ENCODE measurements around the gene ZNF831. TPM values are rescaled to one million over a fixed set of nuclear protein-coding genes. Genes with fewer than 3 reads are reported as not detected.

ZNF831 gene
- polyA plus RNA-seq, 1 donor: 0.31 TPM

DNA sequence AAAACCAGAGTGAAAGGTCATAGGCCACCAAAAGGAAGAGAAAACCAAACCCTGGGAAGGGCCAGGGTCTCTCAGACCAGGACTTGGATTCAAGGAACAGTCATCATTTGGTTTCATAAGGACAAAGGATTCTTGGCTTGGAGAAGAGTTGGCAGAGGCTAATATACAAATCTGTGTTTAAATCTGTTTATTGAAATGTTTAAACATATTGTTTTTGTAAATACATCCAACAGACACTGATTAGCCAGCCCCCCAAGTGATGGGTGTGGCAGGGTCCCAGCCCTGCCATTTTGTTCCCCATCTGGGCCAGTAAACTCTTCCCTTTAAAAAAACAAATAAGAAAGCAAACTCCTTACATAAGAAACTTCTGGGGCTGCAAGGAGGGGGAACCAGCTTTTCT is 6.1 kb upstream of the ZNF831 start:
- Histone ChIP-seq H3K9me3 (ENCODE audit: control insufficient read depth, low read depth, low read length) (no peaks in the 10 kb centered on the region), H3K36me3 (ENCODE audit: control insufficient read depth, insufficient read depth, low read length) (no peaks in the 10 kb centered on the region), H3K27me3 (ENCODE audit: control insufficient read depth, insufficient read depth, low read length) (no peaks in the 10 kb centered on the region), H3K4me3 (ENCODE audit: low read length) (no peak overlapping the region), H3K27ac (ENCODE audit: low read length) (no peak overlapping the region), H3K4me1 (ENCODE audit: control insufficient read depth, insufficient read depth, low read length) (peaks cover 2% of the 10 kb centered on the region)
- DNase-seq: no peak

DNA sequence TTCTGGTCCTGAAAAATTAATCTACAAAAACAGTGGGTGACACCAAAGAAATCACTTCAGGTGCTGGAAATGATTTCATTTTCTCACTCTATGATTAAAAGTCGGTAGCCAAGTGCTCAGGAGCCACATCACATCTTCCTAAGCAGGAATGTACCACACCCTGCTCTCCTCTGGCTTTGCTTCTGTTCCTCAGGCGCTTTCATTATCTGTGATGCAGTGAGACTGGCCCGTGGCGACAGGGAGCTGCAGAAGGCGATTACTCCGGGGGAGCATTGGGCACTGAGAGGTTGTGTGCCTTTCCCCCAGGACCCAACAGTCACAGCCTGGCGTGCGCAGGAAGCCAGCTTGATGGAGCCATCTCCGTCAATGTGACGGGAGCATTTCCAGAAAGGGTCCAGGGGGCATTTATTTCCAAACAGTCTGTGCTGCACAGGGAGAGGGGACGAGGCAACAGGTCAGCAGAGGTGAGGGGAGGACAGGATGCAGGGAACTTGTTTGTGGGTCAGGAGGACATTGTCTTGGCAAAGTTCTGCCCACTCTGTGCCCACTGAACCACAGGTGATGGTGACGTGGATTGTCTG is 5.6 kb upstream of the ZNF831 start:
- Histone ChIP-seq H3K4me3 (ENCODE audit: low read length) (no peak overlapping the region), H3K4me1 (ENCODE audit: control insufficient read depth, insufficient read depth, low read length) (peaks cover 2% of the 10 kb centered on the region), H3K9me3 (ENCODE audit: control insufficient read depth, low read depth, low read length) (no peaks in the 10 kb centered on the region), H3K27me3 (ENCODE audit: control insufficient read depth, insufficient read depth, low read length) (no peaks in the 10 kb centered on the region), H3K27ac (ENCODE audit: low read length) (no peak overlapping the region), H3K36me3 (ENCODE audit: control insufficient read depth, insufficient read depth, low read length) (no peaks in the 10 kb centered on the region)
- no peak for DNase-seq
- no CpG with 5 or more reads among the region's 12 CpGs for WGBS (ENCODE audit: insufficient coverage, low lambda C conversion rate)

DNA sequence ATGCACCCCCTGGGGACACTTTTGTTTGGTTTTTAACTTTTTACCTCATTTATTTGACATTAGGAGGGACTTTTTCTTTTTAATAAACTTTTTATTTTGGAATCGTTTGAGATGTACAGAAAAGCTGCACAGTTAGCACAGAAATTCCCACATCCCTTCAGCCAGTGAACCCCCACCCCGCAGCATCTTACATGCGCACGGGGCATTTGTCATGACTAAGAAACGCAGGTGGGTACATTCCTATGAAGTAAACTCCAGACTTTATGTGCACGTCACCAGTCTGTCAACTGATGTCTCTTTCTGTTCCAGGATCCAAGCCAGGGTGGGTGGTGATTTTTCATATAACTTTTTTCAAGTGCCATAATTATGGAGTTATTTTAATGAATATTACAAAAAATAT is 4.9 kb upstream of the ZNF831 start:
- Histone ChIP-seq H3K36me3 (ENCODE audit: control insufficient read depth, insufficient read depth, low read length) (no peaks in the 10 kb centered on the region), H3K4me1 (ENCODE audit: control insufficient read depth, insufficient read depth, low read length) (peaks cover 2% of the 10 kb centered on the region), H3K9me3 (ENCODE audit: control insufficient read depth, low read depth, low read length) (no peaks in the 10 kb centered on the region), H3K4me3 (ENCODE audit: low read length) (no peak overlapping the region), H3K27ac (ENCODE audit: low read length) (no peak overlapping the region), H3K27me3 (ENCODE audit: control insufficient read depth, insufficient read depth, low read length) (no peaks in the 10 kb centered on the region)
- no peak for DNase-seq
- 100% methylated on average over 1 of the region's 6 CpGs for WGBS (ENCODE audit: insufficient coverage, low lambda C conversion rate)

- peaks cover 2% of the 10 kb centered on the region for H3K4me1 ChIP-seq (ENCODE audit: control insufficient read depth, insufficient read depth, low read length)
- DNase-seq: no peak
- H3K4me3 ChIP-seq (ENCODE audit: low read length): no peak overlapping the region
- no peak overlapping the region for H3K27ac ChIP-seq (ENCODE audit: low read length)
- H3K36me3 ChIP-seq (ENCODE audit: control insufficient read depth, insufficient read depth, low read length): no peaks in the 10 kb centered on the region
- no peaks in the 10 kb centered on the region for H3K27me3 ChIP-seq (ENCODE audit: control insufficient read depth, insufficient read depth, low read length)
- no CpG with 5 or more reads among the region's 3 CpGs for WGBS (ENCODE audit: insufficient coverage, low lambda C conversion rate)
- no peaks in the 10 kb centered on the region for H3K9me3 ChIP-seq (ENCODE audit: control insufficient read depth, low read depth, low read length)
Observed at GRCh38 chr20:59159091-59159490, 4.5 kb upstream of the ZNF831 start.

DNA sequence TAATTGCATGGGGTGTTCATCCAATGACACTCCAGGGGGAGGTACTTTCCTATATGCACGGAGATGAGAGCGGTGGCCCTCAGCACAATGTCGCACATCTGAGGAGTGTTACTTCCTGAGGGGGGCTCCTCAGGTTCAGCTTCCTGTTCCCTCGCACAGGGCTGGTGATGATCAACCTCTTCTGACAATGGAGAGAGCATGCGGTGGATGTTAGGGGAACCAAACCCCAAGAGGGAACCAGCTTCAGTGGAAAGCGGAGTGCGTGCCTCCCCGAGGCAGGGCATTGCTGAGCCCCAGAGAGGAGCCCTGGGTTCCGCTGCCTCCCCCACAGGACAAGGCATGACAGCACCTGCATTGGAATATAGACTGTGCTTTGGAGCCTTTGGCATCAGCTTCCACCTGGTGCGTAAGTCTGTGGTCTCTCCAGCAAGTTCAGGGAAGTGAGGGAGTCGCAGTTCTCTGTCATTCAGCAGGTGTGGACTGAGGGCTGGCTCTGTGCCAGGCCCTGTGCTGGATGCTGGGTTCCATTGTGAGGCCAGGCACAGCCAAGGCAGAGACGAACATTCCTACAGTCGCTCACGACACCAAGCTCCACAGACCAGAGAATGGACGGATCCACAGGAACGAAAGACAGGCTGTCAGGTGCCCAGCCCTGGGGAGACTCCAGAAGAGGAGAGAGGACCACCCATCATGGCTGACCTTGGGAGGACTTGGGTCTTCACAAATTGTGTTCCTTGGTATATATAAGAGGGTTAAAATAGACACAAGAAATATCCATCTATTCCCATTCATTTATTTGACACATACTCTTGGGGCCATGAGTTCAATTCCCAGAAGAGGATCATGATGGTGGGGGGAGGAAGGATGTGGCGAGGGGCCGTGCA is 3.9 kb upstream of the ZNF831 start:
- H3K4me1 ChIP-seq (ENCODE audit: control insufficient read depth, insufficient read depth, low read length): peaks cover 4% of the 10 kb centered on the region
- no peak overlapping the region for H3K27ac ChIP-seq (ENCODE audit: low read length)
- no peak overlapping the region for H3K4me3 ChIP-seq (ENCODE audit: low read length)
- no peaks in the 10 kb centered on the region for H3K36me3 ChIP-seq (ENCODE audit: control insufficient read depth, insufficient read depth, low read length)
- WGBS (ENCODE audit: insufficient coverage, low lambda C conversion rate): no CpG with 5 or more reads among the region's 18 CpGs
- DNase-seq: no peak
- no peaks in the 10 kb centered on the region for H3K9me3 ChIP-seq (ENCODE audit: control insufficient read depth, low read depth, low read length)
- no peaks in the 10 kb centered on the region for H3K27me3 ChIP-seq (ENCODE audit: control insufficient read depth, insufficient read depth, low read length)

- Histone ChIP-seq H3K4me3 (ENCODE audit: low read length) (no peak overlapping the region), H3K4me1 (ENCODE audit: control insufficient read depth, insufficient read depth, low read length) (peaks cover 8% of the 10 kb centered on the region), H3K27me3 (ENCODE audit: control insufficient read depth, insufficient read depth, low read length) (no peaks in the 10 kb centered on the region), H3K27ac (ENCODE audit: low read length) (no peak overlapping the region), H3K9me3 (ENCODE audit: control insufficient read depth, low read depth, low read length) (no peaks in the 10 kb centered on the region), H3K36me3 (ENCODE audit: control insufficient read depth, insufficient read depth, low read length) (no peaks in the 10 kb centered on the region)
- no CpG with 5 or more reads among the region's 9 CpGs for WGBS (ENCODE audit: insufficient coverage, low lambda C conversion rate)
- DNase-seq: no peak
Observed at GRCh38 chr20:59160389-59161115, 3.1 kb upstream of the ZNF831 start.

- no peaks in the 10 kb centered on the region for H3K36me3 ChIP-seq (ENCODE audit: control insufficient read depth, insufficient read depth, low read length)
- no peak overlapping the region for H3K27ac ChIP-seq (ENCODE audit: low read length)
- DNase-seq: no peak
- no CpG with 5 or more reads among the region's 2 CpGs for WGBS (ENCODE audit: insufficient coverage, low lambda C conversion rate)
- H3K4me3 ChIP-seq (ENCODE audit: low read length): no peak overlapping the region
- peaks cover 11% of the 10 kb centered on the region for H3K4me1 ChIP-seq (ENCODE audit: control insufficient read depth, insufficient read depth, low read length)
- no peaks in the 10 kb centered on the region for H3K9me3 ChIP-seq (ENCODE audit: control insufficient read depth, low read depth, low read length)
- no peaks in the 10 kb centered on the region for H3K27me3 ChIP-seq (ENCODE audit: control insufficient read depth, insufficient read depth, low read length)
Observed at GRCh38 chr20:59161721-59162120, 1.9 kb upstream of the ZNF831 start.

DNA sequence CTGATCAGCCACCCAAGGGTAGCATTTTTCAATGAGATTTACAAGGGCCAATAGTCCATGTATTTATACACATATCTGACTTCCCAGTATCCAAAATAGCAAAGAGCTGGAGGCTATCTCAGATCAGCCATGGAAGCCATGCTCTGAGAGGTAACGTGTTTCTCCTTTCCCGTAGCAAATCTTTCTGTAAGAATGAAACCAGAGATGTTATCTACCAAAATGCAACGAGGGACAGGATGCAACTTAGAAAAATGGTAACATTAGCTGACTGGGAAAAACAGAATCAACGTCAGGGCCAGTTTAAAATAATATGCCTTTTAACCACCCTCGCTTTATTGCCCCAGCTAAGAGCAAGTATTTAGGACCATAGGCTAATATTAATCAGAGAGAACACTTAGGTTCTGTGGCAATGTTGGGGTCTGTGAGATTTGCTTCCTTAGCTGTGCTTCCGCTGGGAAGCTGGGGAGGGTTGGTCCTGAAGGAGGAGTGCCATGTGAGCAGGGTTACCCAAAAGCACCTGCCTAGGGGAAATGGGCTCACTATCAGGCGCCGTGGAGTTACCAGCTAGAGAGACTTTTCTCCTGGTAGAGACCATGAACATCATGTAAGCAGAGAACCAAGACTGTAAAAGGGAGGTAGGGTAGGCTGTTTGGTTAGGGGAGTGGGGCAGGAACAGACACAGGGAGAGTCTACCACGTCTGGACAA is 1.2 kb downstream of the ZNF831 start:
- H3K27ac ChIP-seq (ENCODE audit: low read length): peak overlapping the region; percentile 14
- H3K4me3 ChIP-seq (ENCODE audit: low read length): no peak overlapping the region
- no CpG with 5 or more reads among the region's 9 CpGs for WGBS (ENCODE audit: insufficient coverage, low lambda C conversion rate)
- H3K4me1 ChIP-seq (ENCODE audit: control insufficient read depth, insufficient read depth, low read length): peaks cover 11% of the 10 kb centered on the region
- no peak for DNase-seq
- H3K9me3 ChIP-seq (ENCODE audit: control insufficient read depth, low read depth, low read length): no peaks in the 10 kb centered on the region
- H3K27me3 ChIP-seq (ENCODE audit: control insufficient read depth, insufficient read depth, low read length): no peaks in the 10 kb centered on the region
- H3K36me3 ChIP-seq (ENCODE audit: control insufficient read depth, insufficient read depth, low read length): no peaks in the 10 kb centered on the region

DNA sequence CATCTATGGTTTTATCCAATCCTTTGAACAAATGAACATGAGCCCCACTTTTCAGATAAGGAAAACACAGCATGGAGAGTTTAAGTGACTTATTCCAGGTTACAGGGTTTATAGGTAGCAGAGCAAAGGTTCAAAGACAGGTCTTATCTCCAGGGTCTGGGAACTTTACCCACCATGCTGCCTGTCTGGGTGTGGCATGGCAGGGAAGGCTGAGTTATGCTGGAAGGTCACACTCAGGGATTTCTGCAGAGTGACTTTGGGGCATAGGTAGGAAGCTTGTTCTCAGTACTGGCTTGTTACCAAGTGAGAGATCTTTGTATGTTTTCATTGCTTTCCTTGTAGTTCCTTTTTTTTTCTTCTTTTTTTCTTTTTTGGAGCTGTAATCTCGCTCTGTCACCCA is 1.8 kb downstream of the ZNF831 start:
- peak; percentile 88 to 93 for DNase-seq
- no peak overlapping the region for H3K4me3 ChIP-seq (ENCODE audit: low read length)

More for the DNA sequence above, 1.8 kb downstream of the ZNF831 start:
- Histone ChIP-seq H3K4me1 (ENCODE audit: control insufficient read depth, insufficient read depth, low read length) (peaks cover 11% of the 10 kb centered on the region), H3K36me3 (ENCODE audit: control insufficient read depth, insufficient read depth, low read length) (no peaks in the 10 kb centered on the region), H3K27ac (ENCODE audit: low read length) (peak overlapping the region; percentile 62), H3K9me3 (ENCODE audit: control insufficient read depth, low read depth, low read length) (no peaks in the 10 kb centered on the region), H3K27me3 (ENCODE audit: control insufficient read depth, insufficient read depth, low read length) (no peaks in the 10 kb centered on the region)
- WGBS (ENCODE audit: insufficient coverage, low lambda C conversion rate): 33% methylated on average over 1 of the region's 1 CpG
